ENCODE data around the gene SARM1. TPM values are rescaled to one million over a fixed set of nuclear protein-coding genes. Genes with fewer than 3 reads are reported as not detected.

SARM1 gene
- total and polyA plus RNA-seq, 3 experiments from 2014 or later: 8.5 to 37.0 (median 35.3) TPM

GRCh38 chr17:28366605-28367004, 4.9 kb upstream of the SARM1 start:
- POLR2A ChIA-PET: interaction anchor here (0.7 to 3.1 kb wide), 2 partner anchors 9 to 18 kb away, joined by 3 to 10 read pairs; partner anchors contain the start of gene POLDIP2
- H3K27me3 ChIP-seq (ENCODE audit: insufficient read depth, low read length, poor library complexity, severe bottlenecking): no peaks in the 10 kb centered on the region
- H3K4me3 ChIP-seq (ENCODE audit: low read length): no peak overlapping the region
- Mint-ChIP-seq H3K9me3 (no peaks in the 10 kb centered on the region), H3K4me3 (peak overlapping the region in 1 of 7 donors; percentile 74), H3K36me3 (peaks cover 0 to 34% (median 0%) of the 10 kb centered on the region in 3 donors), H3K27ac (peak overlapping the region in 2 of 8 donors; percentile 38 to 40), H3K27me3 (no peaks in the 10 kb centered on the region), H3K4me1 (peaks cover 3 to 6% (median 5%) of the 10 kb centered on the region in 3 donors)
- H3K9me3 ChIP-seq (ENCODE audit: low read length): no peaks in the 10 kb centered on the region
- CTCF ChIA-PET: no interaction called here
- H3K27ac ChIP-seq (ENCODE audit: low read depth, low read length): no peak overlapping the region
- H3K36me3 ChIP-seq (ENCODE audit: insufficient read depth, low read length): peaks cover 7% of the 10 kb centered on the region
- peaks cover 7% of the 10 kb centered on the region for H3K4me1 ChIP-seq (ENCODE audit: insufficient read depth, low read length)
- DNase-seq: no peak

- CTCF ChIA-PET: interaction anchor here (1.0 kb wide), 2 partner anchors 36 to 49 kb away, joined by 3 read pairs; no protein-coding TSS in a partner anchor
- H3K9me3 Mint-ChIP-seq: no peaks in the 10 kb centered on the region
- no peak overlapping the region for H3K27ac ChIP-seq (ENCODE audit: low read depth, low read length)
- H3K4me3 ChIP-seq (ENCODE audit: low read length): no peak overlapping the region
- peaks cover 0 to 23% (median 0%) of the 10 kb centered on the region in 3 donors for H3K36me3 Mint-ChIP-seq
- peaks cover 12% of the 10 kb centered on the region for H3K4me1 ChIP-seq (ENCODE audit: insufficient read depth, low read length)
- no peaks in the 10 kb centered on the region for H3K27me3 ChIP-seq (ENCODE audit: insufficient read depth, low read length, poor library complexity, severe bottlenecking)
- POLR2A ChIA-PET: interaction anchor here (3.1 kb wide), 1 partner anchor 10 kb away, joined by 10 read pairs; the partner anchor contains the start of gene POLDIP2
- no peaks in the 10 kb centered on the region for H3K9me3 ChIP-seq (ENCODE audit: low read length)
- no peaks in the 10 kb centered on the region for H3K36me3 ChIP-seq (ENCODE audit: insufficient read depth, low read length)
- no peak for DNase-seq
- peaks cover 6 to 12% (median 9%) of the 10 kb centered on the region in 3 donors for H3K4me1 Mint-ChIP-seq
- no peaks in the 10 kb centered on the region for H3K27me3 Mint-ChIP-seq
- H3K4me3 Mint-ChIP-seq: no peak overlapping the region
- H3K27ac Mint-ChIP-seq: peak overlapping the region in 2 of 8 donors; percentile 72 to 77
Observed at GRCh38 chr17:28367641-28368305, 3.7 kb upstream of the SARM1 start.

- H3K27ac ChIP-seq (ENCODE audit: low read depth, low read length): no peak overlapping the region
- H3K9me3 Mint-ChIP-seq: no peaks in the 10 kb centered on the region
- no peak for DNase-seq
- no peak overlapping the region for H3K4me3 Mint-ChIP-seq
- H3K4me1 ChIP-seq (ENCODE audit: insufficient read depth, low read length): peaks cover 18% of the 10 kb centered on the region
- CTCF ChIA-PET: interaction anchor here (1.0 kb wide), 1 partner anchor 48 kb away, joined by 3 read pairs; no protein-coding TSS in a partner anchor
- H3K27me3 ChIP-seq (ENCODE audit: insufficient read depth, low read length, poor library complexity, severe bottlenecking): no peaks in the 10 kb centered on the region
- H3K27me3 Mint-ChIP-seq: no peaks in the 10 kb centered on the region
- H3K36me3 Mint-ChIP-seq: peaks cover 0 to 17% (median 0%) of the 10 kb centered on the region in 3 donors
- H3K27ac Mint-ChIP-seq: peak overlapping the region in 4 of 8 donors; percentile 61 to 82 (median 71)
- peaks cover 8 to 18% (median 14%) of the 10 kb centered on the region in 3 donors for H3K4me1 Mint-ChIP-seq
- H3K36me3 ChIP-seq (ENCODE audit: insufficient read depth, low read length): no peaks in the 10 kb centered on the region
- no peaks in the 10 kb centered on the region for H3K9me3 ChIP-seq (ENCODE audit: low read length)
- no peak overlapping the region for H3K4me3 ChIP-seq (ENCODE audit: low read length)
- POLR2A ChIA-PET: interaction anchor here (3.1 kb wide), 1 partner anchor 11 kb away, joined by 10 read pairs; the partner anchor contains the start of gene POLDIP2
Observed at GRCh38 chr17:28368306-28368831, 3.1 kb upstream of the SARM1 start.

GRCh38 chr17:28368915-28369683, 2.4 kb upstream of the SARM1 start:
- DNase-seq: no peak
- Histone ChIP-seq H3K4me3 (ENCODE audit: low read length) (no peak overlapping the region), H3K4me1 (ENCODE audit: insufficient read depth, low read length) (peaks cover 22% of the 10 kb centered on the region), H3K27ac (ENCODE audit: low read depth, low read length) (no peak overlapping the region), H3K9me3 (ENCODE audit: low read length) (no peaks in the 10 kb centered on the region), H3K27me3 (ENCODE audit: insufficient read depth, low read length, poor library complexity, severe bottlenecking) (no peaks in the 10 kb centered on the region), H3K36me3 (ENCODE audit: insufficient read depth, low read length) (no peaks in the 10 kb centered on the region)
- H3K4me1 Mint-ChIP-seq: peaks cover 8 to 22% (median 18%) of the 10 kb centered on the region in 3 donors
- CTCF ChIA-PET: interaction anchor here (1.0 kb wide), 1 partner anchor 47 kb away, joined by 3 read pairs; no protein-coding TSS in a partner anchor
- H3K4me3 Mint-ChIP-seq: peak overlapping the region in 1 of 7 donors; percentile 23
- POLR2A ChIA-PET: interaction anchor here (3.1 kb wide), 1 partner anchor 12 kb away, joined by 10 read pairs; the partner anchor contains the start of gene POLDIP2
- peaks cover 0 to 10% (median 0%) of the 10 kb centered on the region in 3 donors for H3K36me3 Mint-ChIP-seq
- H3K9me3 Mint-ChIP-seq: no peaks in the 10 kb centered on the region
- peak overlapping the region in 4 of 8 donors; percentile 28 to 82 (median 62) for H3K27ac Mint-ChIP-seq
- H3K27me3 Mint-ChIP-seq: no peaks in the 10 kb centered on the region

GRCh38 chr17:28369684-28370034, 1.8 kb upstream of the SARM1 start:
- H3K9me3 Mint-ChIP-seq: no peaks in the 10 kb centered on the region
- CTCF ChIA-PET: interaction anchor here (1.2 to 1.3 kb wide), 2 partner anchors 12 to 47 kb away, joined by 3 to 5 read pairs; partner anchors contain the start of gene POLDIP2

GRCh38 chr17:28370035-28370743, 1.3 kb upstream of the SARM1 start, which contains the start of gene VTN:
TSS of gene VTN (minus strand) at chr17:28370307. CDS start at chr17:28370203, 104 bp downstream.
- POLR2A ChIA-PET: interaction anchor here (2.2 to 2.4 kb wide), 3 partner anchors 12 to 35 kb away, joined by 8 to 9 read pairs (median 9); partner anchors contain the start of genes IFT20, POLDIP2 and TNFAIP1
- H3K4me1 ChIP-seq (ENCODE audit: insufficient read depth, low read length): peaks cover 22% of the 10 kb centered on the region
- H3K4me1 Mint-ChIP-seq: peaks cover 11 to 25% (median 23%) of the 10 kb centered on the region in 3 donors
- CTCF ChIA-PET: interaction anchor here (1.2 to 1.4 kb wide), 3 partner anchors 13 to 46 kb away, joined by 3 to 6 read pairs (median 5); partner anchors contain the start of gene POLDIP2
- no peaks in the 10 kb centered on the region for H3K36me3 ChIP-seq (ENCODE audit: insufficient read depth, low read length)
- no peaks in the 10 kb centered on the region for H3K9me3 ChIP-seq (ENCODE audit: low read length)
- peaks cover 0 to 9% (median 0%) of the 10 kb centered on the region in 3 donors for H3K36me3 Mint-ChIP-seq
- peak within 1 kb of the TSS; percentile 55 for H3K4me3 ChIP-seq (ENCODE audit: low read length)
- no peak within 1 kb of the TSS for H3K27ac ChIP-seq (ENCODE audit: low read depth, low read length)
- H3K27ac Mint-ChIP-seq: peak within 1 kb of the TSS; percentile 65 to 99 (median 96)
- H3K27me3 ChIP-seq (ENCODE audit: insufficient read depth, low read length, poor library complexity, severe bottlenecking): no peaks in the 10 kb centered on the region
- peak within 1 kb of the TSS; percentile 88 to 97 (median 93) for H3K4me3 Mint-ChIP-seq
- no peaks in the 10 kb centered on the region for H3K9me3 Mint-ChIP-seq
- H3K27me3 Mint-ChIP-seq: no peaks in the 10 kb centered on the region
- no peak for DNase-seq

More at GRCh38 chr17:28369684-28370034, 1.8 kb upstream of the SARM1 start:
- DNase-seq: no peak
- H3K36me3 Mint-ChIP-seq: peaks cover 0 to 6% (median 0%) of the 10 kb centered on the region in 3 donors
- Histone ChIP-seq H3K27me3 (ENCODE audit: insufficient read depth, low read length, poor library complexity, severe bottlenecking) (no peaks in the 10 kb centered on the region), H3K4me1 (ENCODE audit: insufficient read depth, low read length) (peaks cover 22% of the 10 kb centered on the region), H3K27ac (ENCODE audit: low read depth, low read length) (no peak overlapping the region), H3K4me3 (ENCODE audit: low read length) (no peak overlapping the region), H3K9me3 (ENCODE audit: low read length) (no peaks in the 10 kb centered on the region), H3K36me3 (ENCODE audit: insufficient read depth, low read length) (no peaks in the 10 kb centered on the region)
- H3K27ac Mint-ChIP-seq: peak overlapping the region in 4 of 8 donors; percentile 3 to 99 (median 47)
- H3K4me3 Mint-ChIP-seq: peak overlapping the region in 3 of 7 donors; percentile 91 to 97 (median 93)
- H3K4me1 Mint-ChIP-seq: peaks cover 8 to 22% (median 18%) of the 10 kb centered on the region in 3 donors
- POLR2A ChIA-PET: interaction anchor here (2.2 kb wide), 1 partner anchor 12 kb away, joined by 8 read pairs; the partner anchor contains the start of gene POLDIP2
- no peaks in the 10 kb centered on the region for H3K27me3 Mint-ChIP-seq

GRCh38 chr17:28370744-28371103, 770 bp upstream of the SARM1 start:
- Mint-ChIP-seq H3K4me3 (peak overlapping the region; percentile 88 to 97 (median 93)), H3K36me3 (peaks cover 0 to 5% (median 0%) of the 10 kb centered on the region in 3 donors), H3K9me3 (no peaks in the 10 kb centered on the region), H3K4me1 (peaks cover 11 to 25% (median 23%) of the 10 kb centered on the region in 3 donors), H3K27ac (peak overlapping the region; percentile 65 to 99 (median 96)), H3K27me3 (no peaks in the 10 kb centered on the region)
- ChIA-PET CTCF (interaction anchor here (1.2 to 1.4 kb wide), 3 partner anchors 13 to 46 kb away, joined by 3 to 6 read pairs (median 5); partner anchors contain the start of gene POLDIP2), POLR2A (interaction anchor here (2.2 to 2.4 kb wide), 3 partner anchors 13 to 35 kb away, joined by 8 to 9 read pairs (median 9); partner anchors contain the start of genes IFT20, POLDIP2 and TNFAIP1)
- no peaks in the 10 kb centered on the region for H3K36me3 ChIP-seq (ENCODE audit: insufficient read depth, low read length)
- no peak for DNase-seq
- H3K27me3 ChIP-seq (ENCODE audit: insufficient read depth, low read length, poor library complexity, severe bottlenecking): no peaks in the 10 kb centered on the region
- H3K4me3 ChIP-seq (ENCODE audit: low read length): peak overlapping the region; percentile 55
- no peak overlapping the region for H3K27ac ChIP-seq (ENCODE audit: low read depth, low read length)
- H3K4me1 ChIP-seq (ENCODE audit: insufficient read depth, low read length): peaks cover 22% of the 10 kb centered on the region
- H3K9me3 ChIP-seq (ENCODE audit: low read length): no peaks in the 10 kb centered on the region
